ENCODE results near the gene PARS2. TPM values are rescaled to one million over a fixed set of nuclear protein-coding genes. Genes with fewer than 3 reads are reported as not detected.

The PARS2 gene
- total RNA-seq, 3 donors from 2014 or later, result 6.4 to 8.7 (median 7.2) TPM

DNA sequence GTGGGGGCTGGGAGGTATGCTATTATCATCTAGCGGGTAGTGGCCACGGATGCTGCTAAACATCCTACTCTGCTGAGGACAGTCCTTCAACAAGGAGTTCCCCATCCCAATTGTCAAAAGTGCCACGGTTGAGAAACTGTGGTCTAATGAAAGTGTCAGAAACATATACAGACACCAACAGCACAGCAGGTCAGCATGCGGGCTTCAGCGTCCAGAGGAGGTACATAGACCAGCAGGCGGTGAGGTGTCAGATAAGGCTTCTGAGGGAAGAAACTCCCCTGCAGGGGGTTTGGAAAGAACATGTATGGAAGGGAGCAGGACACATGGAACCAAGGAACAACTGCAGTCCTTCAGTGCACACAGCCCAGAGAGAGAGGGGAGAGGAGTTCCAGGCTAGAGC, 53.5 kb downstream of the PARS2 start:
- no peak overlapping the region for H3K4me3 ChIP-seq
- H3K4me1 ChIP-seq (ENCODE audit: low read depth), result no peaks in the 10 kb centered on the region
- TF ChIP-seq, protein P1, sequence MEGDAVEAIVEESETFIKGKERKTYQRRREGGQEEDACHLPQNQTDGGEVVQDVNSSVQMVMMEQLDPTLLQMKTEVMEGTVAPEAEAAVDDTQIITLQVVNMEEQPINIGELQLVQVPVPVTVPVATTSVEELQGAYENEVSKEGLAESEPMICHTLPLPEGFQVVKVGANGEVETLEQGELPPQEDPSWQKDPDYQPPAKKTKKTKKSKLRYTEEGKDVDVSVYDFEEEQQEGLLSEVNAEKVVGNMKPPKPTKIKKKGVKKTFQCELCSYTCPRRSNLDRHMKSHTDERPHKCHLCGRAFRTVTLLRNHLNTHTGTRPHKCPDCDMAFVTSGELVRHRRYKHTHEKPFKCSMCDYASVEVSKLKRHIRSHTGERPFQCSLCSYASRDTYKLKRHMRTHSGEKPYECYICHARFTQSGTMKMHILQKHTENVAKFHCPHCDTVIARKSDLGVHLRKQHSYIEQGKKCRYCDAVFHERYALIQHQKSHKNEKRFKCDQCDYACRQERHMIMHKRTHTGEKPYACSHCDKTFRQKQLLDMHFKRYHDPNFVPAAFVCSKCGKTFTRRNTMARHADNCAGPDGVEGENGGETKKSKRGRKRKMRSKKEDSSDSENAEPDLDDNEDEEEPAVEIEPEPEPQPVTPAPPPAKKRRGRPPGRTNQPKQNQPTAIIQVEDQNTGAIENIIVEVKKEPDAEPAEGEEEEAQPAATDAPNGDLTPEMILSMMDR (IDR thresholded peaks at IDR 0.05), result no peak
- no peaks in the 10 kb centered on the region for H3K36me3 ChIP-seq (ENCODE audit: low read depth)
- DNase-seq (no peak), ATAC-seq (no peak)
- intact Hi-C loops (cut with DNase I, micrococcal nuclease), result no loop called here
- no peaks in the 10 kb centered on the region for H3K9me3 ChIP-seq

DNA sequence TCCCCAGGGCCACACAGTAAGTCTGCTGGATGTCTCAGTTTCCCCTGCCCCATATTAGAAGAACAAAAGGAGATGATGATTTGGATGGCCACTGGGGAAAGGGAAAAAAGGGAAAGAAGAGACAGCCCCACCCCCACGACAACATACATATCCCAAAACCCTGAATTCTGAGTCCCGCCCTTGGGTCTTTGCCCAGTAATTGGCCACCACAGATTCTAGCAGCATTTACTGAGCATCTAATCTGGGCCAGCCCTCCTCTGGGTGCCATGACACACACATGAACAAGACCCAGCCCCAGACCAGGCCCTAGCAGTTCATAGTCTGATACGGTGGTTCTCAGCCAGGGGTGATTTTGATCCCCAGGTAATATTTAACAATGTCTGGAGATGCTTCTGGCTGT, 53.9 kb downstream of the PARS2 start:
- intact Hi-C loops (cut with DNase I, micrococcal nuclease), result no loop called here
- no peak overlapping the region for H3K4me3 ChIP-seq
- DNase-seq (no peak), ATAC-seq (no peak)
- TF ChIP-seq, protein P1 (IDR thresholded peaks at IDR 0.05), result no peak
- H3K36me3 ChIP-seq (ENCODE audit: low read depth), result no peaks in the 10 kb centered on the region
- H3K9me3 ChIP-seq, result no peaks in the 10 kb centered on the region
- no peaks in the 10 kb centered on the region for H3K4me1 ChIP-seq (ENCODE audit: low read depth)

DNA sequence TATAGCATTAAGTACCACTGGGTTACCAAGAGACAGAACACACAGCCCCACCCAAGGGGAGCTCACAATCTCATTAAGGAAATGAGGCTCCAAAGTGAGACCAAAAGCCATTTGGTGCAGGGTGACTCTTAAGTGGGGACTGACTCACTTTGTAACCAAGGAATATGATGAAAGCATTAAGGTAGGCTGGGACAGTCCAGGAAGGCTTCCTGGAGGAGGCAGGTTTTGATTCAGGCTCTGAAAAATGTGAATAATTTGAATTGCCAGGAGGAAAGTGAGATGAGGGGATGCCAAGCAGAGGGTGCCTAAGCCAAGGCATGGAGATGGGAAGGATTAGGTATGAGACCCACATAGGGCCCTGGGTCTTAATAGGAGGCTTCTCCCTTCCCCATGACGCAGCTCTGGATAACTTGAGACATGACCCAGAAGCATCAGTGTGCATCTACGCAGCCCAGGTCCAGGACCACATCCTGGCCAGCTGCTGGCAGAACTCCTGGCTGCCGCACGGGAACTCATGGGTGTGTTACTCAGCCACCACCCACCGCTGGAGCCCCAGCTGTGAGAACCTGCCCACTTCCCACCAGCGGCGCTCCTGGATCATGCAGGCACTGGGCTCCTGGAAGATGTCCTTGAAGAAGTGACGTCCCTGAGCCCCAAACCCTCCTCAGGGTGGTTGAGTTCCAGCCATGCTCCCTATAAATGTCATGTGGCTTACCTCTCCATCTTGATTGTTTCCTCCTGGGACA, 54.6 kb downstream of the PARS2 start:
- Histone ChIP-seq H3K4me1 (ENCODE audit: low read depth) (no peaks in the 10 kb centered on the region), H3K9me3 (no peaks in the 10 kb centered on the region), H3K36me3 (ENCODE audit: low read depth) (no peaks in the 10 kb centered on the region), H3K4me3 (no peak overlapping the region)
- intact Hi-C loops (cut with DNase I, micrococcal nuclease), result no loop called here
- no peak for DNase-seq
- TF ChIP-seq, protein P1 (IDR thresholded peaks at IDR 0.05), result no peak
- no peak for ATAC-seq

DNA sequence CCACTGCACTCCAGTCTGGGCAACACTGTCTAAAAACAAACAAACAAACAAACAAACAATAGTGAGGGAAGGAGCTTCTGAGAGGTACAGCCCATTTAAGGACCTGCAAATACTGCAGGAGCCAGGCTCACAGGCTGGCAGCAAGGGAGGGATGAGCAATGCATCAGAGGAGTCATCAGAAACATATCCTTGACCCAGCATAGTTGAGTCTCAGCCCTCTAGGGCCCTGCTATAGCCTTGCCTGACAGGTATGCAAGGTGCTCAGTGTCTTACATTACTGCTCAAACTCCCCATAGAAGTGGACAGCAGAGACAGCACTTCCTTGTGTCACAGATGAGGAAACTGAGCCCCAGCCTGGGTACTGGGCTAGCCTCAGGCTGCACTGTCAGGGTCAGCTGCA, 55.9 kb downstream of the PARS2 start:
- Histone ChIP-seq H3K9me3 (no peaks in the 10 kb centered on the region), H3K4me1 (ENCODE audit: low read depth) (no peaks in the 10 kb centered on the region), H3K36me3 (ENCODE audit: low read depth) (no peaks in the 10 kb centered on the region), H3K4me3 (no peak overlapping the region)
- TF ChIP-seq, protein P1 (IDR thresholded peaks at IDR 0.05), result no peak
- intact Hi-C loops (cut with DNase I, micrococcal nuclease), result no loop called here
- ATAC-seq, result no peak
- no peak for DNase-seq

Other genes with a start within 250 kb of the PARS2 start
- 100 to 1,000 TPM in 1 of 3 donors, 10 to 100 TPM in 2; 54.7 to 122 (median 62.2) TPM for gene ACOT11, start 216.3 kb downstream of the PARS2 start, total RNA-seq
- 10 to 100 TPM in 2 of 3 donors, 1 to 10 TPM in 1; 5.7 to 25.1 (median 19.2) TPM for gene FAM151A, start 141.0 kb downstream of the PARS2 start, total RNA-seq
- gene MROH7, start 122.7 kb downstream of the PARS2 start, total RNA-seq, result 10 to 100 TPM in 2 of 3 donors, 1 to 10 TPM in 1; 8.9 to 39.0 (median 16.6) TPM
- 10 to 100 TPM; 12.1 to 16.7 (median 15.2) TPM for gene TTC4, start 48.7 kb downstream of the PARS2 start, total RNA-seq
- 100 to 1,000 TPM in 1 of 3 donors, 10 to 100 TPM in 2; 51.6 to 122 (median 70.8) TPM for gene TTC22, start 36.8 kb upstream of the PARS2 start, total RNA-seq
- 100 to 1,000 TPM; 101 to 271 (median 197) TPM for gene DHCR24, start 122.7 kb upstream of the PARS2 start, total RNA-seq
- gene TMEM61, start 216.1 kb upstream of the PARS2 start, total RNA-seq, result 10 to 100 TPM in 1 of 3 donors, 1 to 10 TPM in 2; 4.9 to 17.9 (median 8.5) TPM
- not detected for gene BSND, start 234.4 kb upstream of the PARS2 start, total RNA-seq